ENCODE measurements around the gene C7orf33. TPM values are rescaled to one million over a fixed set of nuclear protein-coding genes. Genes with fewer than 3 reads are reported as not detected.

C7orf33 gene
- total and polyA plus RNA-seq, 2 of the 13 experiments (the other 11 are each of a cell fraction or from before 2014, with no cell fraction given): not detected

DNA sequence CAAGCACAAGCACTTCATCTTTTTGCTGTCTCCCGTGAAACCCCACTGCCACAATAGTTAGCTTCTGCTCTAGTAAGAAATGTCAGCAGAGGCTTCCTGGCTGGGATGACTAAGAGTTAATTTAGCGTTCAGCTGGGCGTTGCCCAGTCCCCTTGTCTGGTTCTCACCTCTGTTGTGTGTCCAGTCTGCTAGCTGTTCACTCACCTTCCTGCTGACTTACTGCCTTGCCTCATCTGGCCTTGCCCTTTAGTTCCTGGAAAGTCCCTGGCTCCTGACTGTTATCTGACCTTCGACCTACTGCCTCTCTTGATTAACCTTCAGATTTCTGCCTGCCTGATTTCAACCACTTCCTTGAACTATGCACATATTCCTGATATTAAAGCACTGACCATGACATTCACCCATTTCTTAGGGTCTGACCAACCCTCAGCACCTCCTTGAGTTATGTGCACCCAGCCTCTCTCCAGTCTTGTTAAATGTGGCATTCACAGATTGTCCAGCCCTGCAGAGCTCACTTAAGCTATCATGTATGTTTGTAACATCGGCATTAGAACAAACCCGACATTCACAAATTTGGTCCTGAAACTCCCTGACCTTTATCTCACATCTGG, 30.3 kb downstream of the C7orf33 start:
- Histone ChIP-seq H3K4me2 (ENCODE audit: low read depth, low read length) (peak overlapping the region; percentile 13; the same call in 1 of the 2 replicates), H3K27me3 (ENCODE audit: control insufficient read depth in 1 of 2, insufficient read depth in 2 of 2, low read length in 2 of 2) (peaks cover 0 to 3% of the 10 kb centered on the region in 2 experiments; a peak in 2 of 5 replicates), H3K79me2 (ENCODE audit: insufficient read depth, low read length) (no peaks in the 10 kb centered on the region), H3K36me3 (replicated peaks in 1 of 2; ENCODE audit: control insufficient read depth in 1 of 2, insufficient read depth in 2 of 2, low read length in 2 of 2) (no peaks in the 10 kb centered on the region), H2AFZ (ENCODE audit: low read length) (no peak overlapping the region), H3K4me1 (ENCODE audit: insufficient read depth, low read length) (peaks cover 12% of the 10 kb centered on the region), H3K27ac (ENCODE audit: extremely low read length, insufficient read depth, low read length) (no peak overlapping the region), H3K9me3 (ENCODE audit: low read length) (no peaks in the 10 kb centered on the region), H3K4me3 (replicated peaks in 1 of 3; ENCODE audit: insufficient read depth in 1 of 3, low read depth in 2 of 3, low read length in 3 of 3) (no peak overlapping the region), H3K9ac (ENCODE audit: insufficient read depth, low read depth, low read length) (no peak overlapping the region), H4K20me1 (ENCODE audit: insufficient read depth, low read length) (no peaks in the 10 kb centered on the region; the same call in 1 of the 2 replicates)
- in situ Hi-C loops (cut with HindIII; ENCODE audit: extremely low pct_ligation_motif_present, low pct_unique_long_range_greater_than_20kb): no loop called here
- WGBS (ENCODE audit: low lambda C conversion rate): 25% methylated on average over 3 of the region's 6 CpGs
- peak; percentile 16 for DNase-seq (ENCODE audit: low spot score)
- POLR2A ChIA-PET: no interaction called here
- FAIRE-seq: no peak
- intact Hi-C loops (cut with micrococcal nuclease; ENCODE audit: unreplicated experiment): no loop called here
- CTCF ChIA-PET (ENCODE audit: low intra/inter-chr PET ratio, low total read pairs): no interaction called here
- ATAC-seq: peak; percentile 84
- BruUV-seq (replicated peaks): no TSS peak
- TF ChIP-seq HNF4A (CRISPR knock-in tag; IDR thresholded peaks at IDR 0.05) (peak; percentile 42), ZNF652 (CRISPR knock-in tag; IDR thresholded peaks at IDR 0.05; ENCODE audit: borderline replicate concordance, low read depth) (peak; percentile 79), SALL1 (CRISPR knock-in tag; IDR thresholded peaks at IDR 0.05) (peak; percentile 43; the same call in 1 of the 2 replicates), HMG20A (CRISPR knock-in tag; IDR thresholded peaks at IDR 0.05; ENCODE audit: borderline replicate concordance) (0 out of 2 replicates have a peak, but pooled peaks have one; percentile 22), ELF3 (CRISPR knock-in tag; IDR thresholded peaks at IDR 0.05) (peak; percentile 42; the same call in 1 of the 2 replicates), DR1 (CRISPR knock-in tag; IDR thresholded peaks at IDR 0.05) (no peak), RXRB (CRISPR knock-in tag; IDR thresholded peaks at IDR 0.05; ENCODE audit: borderline replicate concordance) (peak; percentile 90), SKI (IDR thresholded peaks at IDR 0.05; ENCODE audit: partially characterized antibody) (peak; percentile 90), ZBTB3 (CRISPR knock-in tag; IDR thresholded peaks at IDR 0.05; ENCODE audit: borderline replicate concordance, low read depth) (no peak), EHMT2 (IDR thresholded peaks at IDR 0.05; ENCODE audit: borderline replicate concordance, low read depth, low read length) (no peak), TSC22D2 (CRISPR knock-in tag; IDR thresholded peaks at IDR 0.05; ENCODE audit: borderline replicate concordance) (no peak), TBL1XR1 (IDR thresholded peaks at IDR 0.05; ENCODE audit: borderline replicate concordance, low read length, partially characterized antibody) (peak; percentile 90), BCL6 (CRISPR knock-in tag; IDR thresholded peaks at IDR 0.05) (peak; percentile 98), RARA (CRISPR knock-in tag; IDR thresholded peaks at IDR 0.05) (peak; percentile 93), NFIB (CRISPR knock-in tag; IDR thresholded peaks at IDR 0.05; ENCODE audit: borderline replicate concordance) (no peak)
- TF ChIP-seq, protein P1, sequence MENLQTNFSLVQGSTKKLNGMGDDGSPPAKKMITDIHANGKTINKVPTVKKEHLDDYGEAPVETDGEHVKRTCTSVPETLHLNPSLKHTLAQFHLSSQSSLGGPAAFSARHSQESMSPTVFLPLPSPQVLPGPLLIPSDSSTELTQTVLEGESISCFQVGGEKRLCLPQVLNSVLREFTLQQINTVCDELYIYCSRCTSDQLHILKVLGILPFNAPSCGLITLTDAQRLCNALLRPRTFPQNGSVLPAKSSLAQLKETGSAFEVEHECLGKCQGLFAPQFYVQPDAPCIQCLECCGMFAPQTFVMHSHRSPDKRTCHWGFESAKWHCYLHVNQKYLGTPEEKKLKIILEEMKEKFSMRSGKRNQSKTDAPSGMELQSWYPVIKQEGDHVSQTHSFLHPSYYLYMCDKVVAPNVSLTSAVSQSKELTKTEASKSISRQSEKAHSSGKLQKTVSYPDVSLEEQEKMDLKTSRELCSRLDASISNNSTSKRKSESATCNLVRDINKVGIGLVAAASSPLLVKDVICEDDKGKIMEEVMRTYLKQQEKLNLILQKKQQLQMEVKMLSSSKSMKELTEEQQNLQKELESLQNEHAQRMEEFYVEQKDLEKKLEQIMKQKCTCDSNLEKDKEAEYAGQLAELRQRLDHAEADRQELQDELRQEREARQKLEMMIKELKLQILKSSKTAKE (CRISPR knock-in tag; IDR thresholded peaks at IDR 0.05; ENCODE audit: borderline replicate concordance): peak; percentile 61
- TF ChIP-seq, protein P2, sequence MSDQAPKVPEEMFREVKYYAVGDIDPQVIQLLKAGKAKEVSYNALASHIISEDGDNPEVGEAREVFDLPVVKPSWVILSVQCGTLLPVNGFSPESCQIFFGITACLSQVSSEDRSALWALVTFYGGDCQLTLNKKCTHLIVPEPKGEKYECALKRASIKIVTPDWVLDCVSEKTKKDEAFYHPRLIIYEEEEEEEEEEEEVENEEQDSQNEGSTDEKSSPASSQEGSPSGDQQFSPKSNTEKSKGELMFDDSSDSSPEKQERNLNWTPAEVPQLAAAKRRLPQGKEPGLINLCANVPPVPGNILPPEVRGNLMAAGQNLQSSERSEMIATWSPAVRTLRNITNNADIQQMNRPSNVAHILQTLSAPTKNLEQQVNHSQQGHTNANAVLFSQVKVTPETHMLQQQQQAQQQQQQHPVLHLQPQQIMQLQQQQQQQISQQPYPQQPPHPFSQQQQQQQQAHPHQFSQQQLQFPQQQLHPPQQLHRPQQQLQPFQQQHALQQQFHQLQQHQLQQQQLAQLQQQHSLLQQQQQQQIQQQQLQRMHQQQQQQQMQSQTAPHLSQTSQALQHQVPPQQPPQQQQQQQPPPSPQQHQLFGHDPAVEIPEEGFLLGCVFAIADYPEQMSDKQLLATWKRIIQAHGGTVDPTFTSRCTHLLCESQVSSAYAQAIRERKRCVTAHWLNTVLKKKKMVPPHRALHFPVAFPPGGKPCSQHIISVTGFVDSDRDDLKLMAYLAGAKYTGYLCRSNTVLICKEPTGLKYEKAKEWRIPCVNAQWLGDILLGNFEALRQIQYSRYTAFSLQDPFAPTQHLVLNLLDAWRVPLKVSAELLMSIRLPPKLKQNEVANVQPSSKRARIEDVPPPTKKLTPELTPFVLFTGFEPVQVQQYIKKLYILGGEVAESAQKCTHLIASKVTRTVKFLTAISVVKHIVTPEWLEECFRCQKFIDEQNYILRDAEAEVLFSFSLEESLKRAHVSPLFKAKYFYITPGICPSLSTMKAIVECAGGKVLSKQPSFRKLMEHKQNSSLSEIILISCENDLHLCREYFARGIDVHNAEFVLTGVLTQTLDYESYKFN (CRISPR knock-in tag; conservative IDR thresholded peaks at IDR 0.05): no peak; the same call in 1 of the 2 replicates
- TF ChIP-seq, protein P3, sequence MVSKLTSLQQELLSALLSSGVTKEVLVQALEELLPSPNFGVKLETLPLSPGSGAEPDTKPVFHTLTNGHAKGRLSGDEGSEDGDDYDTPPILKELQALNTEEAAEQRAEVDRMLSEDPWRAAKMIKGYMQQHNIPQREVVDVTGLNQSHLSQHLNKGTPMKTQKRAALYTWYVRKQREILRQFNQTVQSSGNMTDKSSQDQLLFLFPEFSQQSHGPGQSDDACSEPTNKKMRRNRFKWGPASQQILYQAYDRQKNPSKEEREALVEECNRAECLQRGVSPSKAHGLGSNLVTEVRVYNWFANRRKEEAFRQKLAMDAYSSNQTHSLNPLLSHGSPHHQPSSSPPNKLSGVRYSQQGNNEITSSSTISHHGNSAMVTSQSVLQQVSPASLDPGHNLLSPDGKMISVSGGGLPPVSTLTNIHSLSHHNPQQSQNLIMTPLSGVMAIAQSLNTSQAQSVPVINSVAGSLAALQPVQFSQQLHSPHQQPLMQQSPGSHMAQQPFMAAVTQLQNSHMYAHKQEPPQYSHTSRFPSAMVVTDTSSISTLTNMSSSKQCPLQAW (CRISPR knock-in tag; IDR thresholded peaks at IDR 0.05): peak; percentile 16; the same call in 1 of the 2 replicates
